Cerebellar nuclear complex (tissue), 1 donor: ENCODE data around the gene MCF2L2.
A peak's percentile ranks its signal among the peaks of the same experiment; 100 is the strongest.
"Not testable (repeated sequence)": the region's sequence is repeated elsewhere in the genome, so short reads cannot be mapped to it uniquely, and the experiment has no call there.

Experiments
- DNase-seq, 2 experiments: peaks; one replicate each; lab custom pipeline; 2025; lab: John Stamatoyannopoulos, UW

The MCF2L2 gene

GRCh38 chr3:183396662-183397391 lies 31.6 kb downstream of the MCF2L2 start:
- DNase-seq = no peak

GRCh38 chr3:183394150-183394549 lies 34.3 kb downstream of the MCF2L2 start:
- no peak for DNase-seq

GRCh38 chr3:183393625-183394024 lies 34.8 kb downstream of the MCF2L2 start:
- DNase-seq = no peak

- DNase-seq = no peak
Measured at GRCh38 chr3:183392186-183393034, 36.0 kb downstream of the MCF2L2 start.

GRCh38 chr3:183391460-183391859 lies 37.0 kb downstream of the MCF2L2 start:
- DNase-seq = no peak

GRCh38 chr3:183390844-183391243 lies 37.6 kb downstream of the MCF2L2 start:
- no peak for DNase-seq

GRCh38 chr3:183388213-183388895 lies 40.1 kb downstream of the MCF2L2 start:
- DNase-seq = no peak

GRCh38 chr3:183387797-183388196 lies 40.6 kb downstream of the MCF2L2 start:
- no peak for DNase-seq

- DNase-seq = no peak
Measured at GRCh38 chr3:183386651-183387050, 41.8 kb downstream of the MCF2L2 start.

- DNase-seq = peak in 1 of 2 experiments; percentile 15
Measured at GRCh38 chr3:183385698-183386613, 42.5 kb downstream of the MCF2L2 start.

GRCh38 chr3:183381673-183382072 lies 46.7 kb downstream of the MCF2L2 start:
- DNase-seq = no peak

- DNase-seq = no peak
Measured at GRCh38 chr3:183381179-183381578, 47.2 kb downstream of the MCF2L2 start.

GRCh38 chr3:183378951-183379350 lies 49.5 kb downstream of the MCF2L2 start:
- no peak for DNase-seq

GRCh38 chr3:183378545-183378944 lies 49.9 kb downstream of the MCF2L2 start:
- DNase-seq = no peak

- no peak for DNase-seq
Measured at GRCh38 chr3:183378008-183378407, 50.4 kb downstream of the MCF2L2 start.

- no peak for DNase-seq
Measured at GRCh38 chr3:183377307-183377959, 51.0 kb downstream of the MCF2L2 start.

GRCh38 chr3:183375787-183376186 lies 52.6 kb downstream of the MCF2L2 start:
- no peak for DNase-seq

GRCh38 chr3:183375337-183375736 lies 53.1 kb downstream of the MCF2L2 start:
- no peak for DNase-seq

GRCh38 chr3:183372911-183373310 lies 55.5 kb downstream of the MCF2L2 start:
- DNase-seq = no peak

GRCh38 chr3:183371600-183371968 lies 56.8 kb downstream of the MCF2L2 start:
- DNase-seq = not testable (repeated sequence)

- no peak for DNase-seq
Measured at GRCh38 chr3:183370391-183370790, 58.0 kb downstream of the MCF2L2 start.
